SK-N-SH treated with all-trans-retinoic acid at 6 μM for 48 hours (cell line): ENCODE measurements around the gene DAB2IP.

Experiments used
- CREB5 ChIP-seq: fragments of 250-450 bp; sonication (Bioruptor Pico); IDR thresholded peaks from 2 replicates; pipeline ENCODE4 v1.5.1; 2020; ENCODE audit warnings: low read depth, mild to moderate bottlenecking, moderate library complexity
- RARB ChIP-seq: fragments of 250-450 bp; sonication (Bioruptor Pico); IDR thresholded peaks from 2 replicates; pipeline ENCODE4 v1.8.0; 2021; ENCODE audit warnings: mild to moderate bottlenecking, moderate library complexity
- SNAI2 ChIP-seq: fragments of 250-450 bp; sonication (Bioruptor Pico); IDR thresholded peaks from 2 replicates; pipeline ENCODE4 v1.5.0; 2020; ENCODE audit warnings: mild to moderate bottlenecking, moderate library complexity
- TCF4 ChIP-seq: fragments of 250-450 bp; sonication (Bioruptor Pico); IDR thresholded peaks from 2 replicates; pipeline ENCODE4 v1.8.0; 2021; ENCODE audit warnings: mild to moderate bottlenecking, moderate library complexity, borderline replicate concordance
- ZC3H10 ChIP-seq: fragments of 250-450 bp; sonication (Bioruptor Pico); IDR thresholded peaks from 2 replicates; pipeline ENCODE4 v1.5.1; 2021; ENCODE audit warnings: mild to moderate bottlenecking, moderate library complexity
- ZFP30 ChIP-seq: fragments of 450-650 bp; formaldehyde crosslinking; IDR thresholded peaks from 2 replicates; pipeline ENCODE4 v1.5.0; 2022; ENCODE audit warnings: mild to moderate bottlenecking, moderate library complexity

GRCh38 chr9:121833061-121833460 is 181.6 kb downstream of the DAB2IP start:
- TF ChIP-seq CREB5 (CRISPR knock-in tag) (no peak), RARB (CRISPR knock-in tag) (no peak), SNAI2 (CRISPR knock-in tag) (no peak), ZFP30 (CRISPR knock-in tag) (no peak), ZC3H10 (CRISPR knock-in tag) (no peak), TCF4 (CRISPR knock-in tag) (no peak)
